Measurements from ENCODE around the gene GPC1. TPM values are rescaled to one million over a fixed set of nuclear protein-coding genes. Genes with fewer than 3 reads are reported as not detected.

GPC1 gene
- total and polyA plus RNA-seq, 2 experiments from 2014 or later = 71.4 to 142 TPM

- no peak overlapping the region for H3K27ac ChIP-seq
- no peak for DNase-seq (ENCODE audit: low spot score)
- no peak overlapping the region for H3K4me2 ChIP-seq
- 92% methylated on average over 3 of the region's 3 CpGs for WGBS (ENCODE audit: low lambda C conversion rate, missing lambda C conversion rate)
- no peak overlapping the region for H2AFZ ChIP-seq
- H3K9me3 ChIP-seq (ENCODE audit: low read depth) = no peaks in the 10 kb centered on the region
- H3K79me2 ChIP-seq = no peaks in the 10 kb centered on the region
- no peaks in the 10 kb centered on the region for H3K4me1 ChIP-seq (ENCODE audit: insufficient read depth)
- H4K20me1 ChIP-seq (ENCODE audit: insufficient read depth, poor library complexity, severe bottlenecking) = no peaks in the 10 kb centered on the region
- TF ChIP-seq EZH2phosphoT487 (IDR thresholded peaks at IDR 0.05; ENCODE audit: low read depth, severe bottlenecking, unreplicated experiment) = no peak
- no peak for TF ChIP-seq EZH2 (IDR thresholded peaks at IDR 0.05; ENCODE audit: borderline replicate concordance)
- TF ChIP-seq, protein P1, sequence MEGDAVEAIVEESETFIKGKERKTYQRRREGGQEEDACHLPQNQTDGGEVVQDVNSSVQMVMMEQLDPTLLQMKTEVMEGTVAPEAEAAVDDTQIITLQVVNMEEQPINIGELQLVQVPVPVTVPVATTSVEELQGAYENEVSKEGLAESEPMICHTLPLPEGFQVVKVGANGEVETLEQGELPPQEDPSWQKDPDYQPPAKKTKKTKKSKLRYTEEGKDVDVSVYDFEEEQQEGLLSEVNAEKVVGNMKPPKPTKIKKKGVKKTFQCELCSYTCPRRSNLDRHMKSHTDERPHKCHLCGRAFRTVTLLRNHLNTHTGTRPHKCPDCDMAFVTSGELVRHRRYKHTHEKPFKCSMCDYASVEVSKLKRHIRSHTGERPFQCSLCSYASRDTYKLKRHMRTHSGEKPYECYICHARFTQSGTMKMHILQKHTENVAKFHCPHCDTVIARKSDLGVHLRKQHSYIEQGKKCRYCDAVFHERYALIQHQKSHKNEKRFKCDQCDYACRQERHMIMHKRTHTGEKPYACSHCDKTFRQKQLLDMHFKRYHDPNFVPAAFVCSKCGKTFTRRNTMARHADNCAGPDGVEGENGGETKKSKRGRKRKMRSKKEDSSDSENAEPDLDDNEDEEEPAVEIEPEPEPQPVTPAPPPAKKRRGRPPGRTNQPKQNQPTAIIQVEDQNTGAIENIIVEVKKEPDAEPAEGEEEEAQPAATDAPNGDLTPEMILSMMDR (IDR thresholded peaks at IDR 0.05; ENCODE audit: poor library complexity) = no peak
- H3K36me3 ChIP-seq (replicated peaks; ENCODE audit: insufficient read depth, low read depth) = no peaks in the 10 kb centered on the region
- H3K4me3 ChIP-seq = no peak overlapping the region
- H3K27me3 ChIP-seq = no peaks in the 10 kb centered on the region
- no peaks in the 10 kb centered on the region for H3K9me2 ChIP-seq (replicated peaks; ENCODE audit: insufficient read depth)
These were observed 14.1 kb upstream of the GPC1 start for GRCh38 chr2:240421381-240421780.

GRCh38 chr2:240422658-240423329 is 12.7 kb upstream of the GPC1 start:
- H3K27ac ChIP-seq = no peak overlapping the region
- no peak overlapping the region for H2AFZ ChIP-seq
- no peaks in the 10 kb centered on the region for H3K36me3 ChIP-seq (replicated peaks; ENCODE audit: insufficient read depth, low read depth)
- H3K9me2 ChIP-seq (replicated peaks; ENCODE audit: insufficient read depth) = no peaks in the 10 kb centered on the region
- no peak for DNase-seq (ENCODE audit: low spot score)
- TF ChIP-seq EZH2 (IDR thresholded peaks at IDR 0.05; ENCODE audit: borderline replicate concordance) = no peak
- TF ChIP-seq, protein P1 (IDR thresholded peaks at IDR 0.05; ENCODE audit: poor library complexity) = no peak
- no peak for TF ChIP-seq EZH2phosphoT487 (IDR thresholded peaks at IDR 0.05; ENCODE audit: low read depth, severe bottlenecking, unreplicated experiment)
- H3K4me1 ChIP-seq (ENCODE audit: insufficient read depth) = peaks cover 3% of the 10 kb centered on the region
- H3K79me2 ChIP-seq = no peaks in the 10 kb centered on the region
- 75% methylated on average over 6 of the region's 6 CpGs for WGBS (ENCODE audit: low lambda C conversion rate, missing lambda C conversion rate)
- H3K27me3 ChIP-seq = no peaks in the 10 kb centered on the region
- no peak overlapping the region for H3K4me2 ChIP-seq
- no peaks in the 10 kb centered on the region for H3K9me3 ChIP-seq (ENCODE audit: low read depth)
- no peaks in the 10 kb centered on the region for H4K20me1 ChIP-seq (ENCODE audit: insufficient read depth, poor library complexity, severe bottlenecking)
- H3K4me3 ChIP-seq = no peak overlapping the region

DNA sequence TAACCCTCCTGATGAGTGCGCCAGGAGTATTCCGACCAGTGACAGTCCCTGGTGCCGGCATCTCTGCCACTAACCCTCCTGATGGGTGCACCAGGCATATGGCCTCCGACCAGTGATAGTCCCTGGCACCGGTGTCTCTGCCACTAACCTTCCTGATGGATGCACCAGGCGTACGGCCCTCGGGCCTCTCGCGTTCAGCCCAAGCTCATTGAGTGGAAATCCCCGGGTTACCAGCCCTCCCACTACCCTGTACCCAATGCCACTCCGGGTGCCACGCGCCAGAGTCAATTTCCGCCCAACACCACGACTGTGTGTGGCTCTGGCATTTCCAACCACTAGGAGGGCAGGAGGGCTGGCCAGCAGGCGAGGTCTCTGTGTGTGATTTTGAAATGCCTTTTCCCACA is 11.7 kb upstream of the GPC1 start:
- Histone ChIP-seq H3K4me2 (no peak overlapping the region), H3K4me1 (ENCODE audit: insufficient read depth) (peaks cover 3% of the 10 kb centered on the region), H3K27me3 (no peaks in the 10 kb centered on the region), H3K9me3 (ENCODE audit: low read depth) (no peaks in the 10 kb centered on the region), H3K4me3 (no peak overlapping the region), H4K20me1 (ENCODE audit: insufficient read depth, poor library complexity, severe bottlenecking) (no peaks in the 10 kb centered on the region), H3K27ac (no peak overlapping the region), H3K79me2 (no peaks in the 10 kb centered on the region), H3K36me3 (replicated peaks; ENCODE audit: insufficient read depth, low read depth) (no peaks in the 10 kb centered on the region), H3K9me2 (replicated peaks; ENCODE audit: insufficient read depth) (no peaks in the 10 kb centered on the region), H2AFZ (no peak overlapping the region)
- WGBS (ENCODE audit: low lambda C conversion rate, missing lambda C conversion rate) = 91% methylated on average over 17 of the region's 17 CpGs
- no peak for DNase-seq (ENCODE audit: low spot score)
- TF ChIP-seq, protein P1 (IDR thresholded peaks at IDR 0.05; ENCODE audit: poor library complexity) = no peak
- no peak for TF ChIP-seq EZH2 (IDR thresholded peaks at IDR 0.05; ENCODE audit: borderline replicate concordance)
- TF ChIP-seq EZH2phosphoT487 (IDR thresholded peaks at IDR 0.05; ENCODE audit: low read depth, severe bottlenecking, unreplicated experiment) = no peak
